ENCODE data around the gene ATP2C2. TPM values are rescaled to one million over a fixed set of nuclear protein-coding genes. Genes with fewer than 3 reads are reported as not detected.

The ATP2C2 gene
- total RNA-seq, 2 experiments from 2014 or later = not detected

DNA sequence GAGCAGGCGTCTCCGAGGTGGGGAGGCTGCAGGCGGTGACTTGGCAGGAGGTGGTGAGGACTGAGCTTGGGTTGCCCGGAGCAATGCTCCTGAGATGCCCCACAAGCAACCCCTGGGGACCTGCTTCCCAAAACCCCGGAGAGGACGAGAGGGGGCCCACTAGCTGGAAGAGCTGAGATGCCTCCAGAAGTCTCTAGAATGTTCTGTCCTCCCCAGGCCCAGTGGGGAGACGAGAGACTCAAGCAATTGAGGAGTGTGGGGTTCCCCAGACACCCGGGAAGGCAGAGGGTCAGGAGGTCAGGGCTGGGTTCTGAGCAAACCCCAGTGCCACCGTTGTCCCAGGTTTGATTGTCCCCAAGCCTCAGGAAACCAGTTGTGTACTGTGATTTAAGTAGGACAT, 21.2 kb upstream of the ATP2C2 start:
- DNase-seq (no peak), ATAC-seq (no peak)
- Mint-ChIP-seq H3K9me3 (ENCODE audit: insufficient read depth) (no peaks in the 10 kb centered on the region), H3K27ac (no peak overlapping the region), H3K27me3 (ENCODE audit: low read depth) (no peaks in the 10 kb centered on the region), H3K4me1 (ENCODE audit: low read depth) (no peaks in the 10 kb centered on the region), H3K4me3 (no peak overlapping the region), H3K36me3 (ENCODE audit: low read depth) (no peaks in the 10 kb centered on the region)
- ChIA-PET CTCF (no interaction called here), POLR2A (no interaction called here)

DNA sequence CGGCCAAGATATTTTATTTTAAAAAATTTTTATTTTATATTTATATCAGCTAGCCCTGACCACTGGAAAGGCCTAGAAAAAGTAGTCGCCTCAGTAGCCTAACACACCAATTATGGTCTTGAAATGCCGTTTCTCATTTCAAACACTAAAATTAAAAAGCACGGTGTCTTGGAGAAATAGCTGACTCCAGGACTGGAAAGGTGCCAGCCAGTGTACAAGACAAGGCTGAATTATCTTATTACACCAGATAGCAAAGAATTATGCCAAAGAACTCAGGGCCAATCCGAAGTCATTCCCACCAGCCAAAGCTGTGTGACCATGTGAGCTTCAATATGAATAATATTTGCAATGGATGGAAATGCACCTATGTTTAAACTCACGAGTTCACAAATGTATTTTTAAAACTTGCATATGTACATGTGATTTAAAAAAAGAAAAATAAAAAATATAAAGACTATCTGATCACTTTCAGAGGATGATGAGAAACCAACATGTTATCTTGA, 19.9 kb upstream of the ATP2C2 start:
- Mint-ChIP-seq H3K4me3 (no peak overlapping the region), H3K27me3 (ENCODE audit: low read depth) (no peaks in the 10 kb centered on the region), H3K27ac (no peak overlapping the region), H3K4me1 (ENCODE audit: low read depth) (no peaks in the 10 kb centered on the region), H3K36me3 (ENCODE audit: low read depth) (no peaks in the 10 kb centered on the region), H3K9me3 (ENCODE audit: insufficient read depth) (no peaks in the 10 kb centered on the region)
- ChIA-PET CTCF (no interaction called here), POLR2A (no interaction called here)
- ATAC-seq (no peak), DNase-seq (no peak)

DNA sequence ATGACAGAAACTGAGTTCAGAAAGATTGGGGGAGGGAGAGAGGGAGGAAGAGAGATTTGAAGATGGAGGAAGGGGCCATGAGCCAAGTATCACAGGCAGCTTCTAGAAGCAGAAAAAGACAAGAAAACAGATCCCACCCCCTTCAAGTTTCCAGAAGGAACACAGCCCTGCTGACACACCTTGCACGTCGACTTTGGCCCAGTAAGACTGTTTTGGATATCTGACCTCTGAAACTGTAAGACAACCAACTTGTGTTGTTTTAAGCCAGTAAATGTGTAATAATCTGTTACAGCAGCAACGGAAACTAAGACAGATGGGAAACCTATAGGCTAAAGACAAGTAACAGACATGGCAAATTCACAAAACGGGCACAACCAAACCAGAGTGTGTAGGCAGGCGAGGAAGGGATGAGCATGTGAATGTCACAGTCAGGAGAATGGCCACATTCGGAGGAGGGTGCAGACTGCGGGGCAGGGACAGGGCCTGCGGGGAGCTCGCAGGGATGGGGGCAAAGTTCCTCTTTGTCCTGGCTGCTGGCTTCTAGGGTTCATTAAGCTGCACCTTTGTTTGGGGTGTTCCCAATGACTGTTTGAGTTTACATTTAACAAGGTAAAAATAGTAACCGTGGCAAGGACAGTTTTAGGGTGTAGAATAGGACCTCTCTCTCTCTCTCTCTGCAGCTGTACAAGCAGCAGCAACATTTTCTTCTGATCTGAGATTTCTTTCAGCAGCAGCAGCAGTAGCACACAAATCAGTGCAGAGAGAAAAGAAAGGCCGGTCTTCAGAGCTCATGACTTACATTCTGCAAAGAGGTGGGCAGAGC, 18.3 kb upstream of the ATP2C2 start:
- H3K36me3 Mint-ChIP-seq (ENCODE audit: low read depth) = no peaks in the 10 kb centered on the region
- ATAC-seq (no peak), DNase-seq (no peak)
- H3K4me3 Mint-ChIP-seq = no peak overlapping the region
- no peaks in the 10 kb centered on the region for H3K27me3 Mint-ChIP-seq (ENCODE audit: low read depth)
- ChIA-PET CTCF (no interaction called here), POLR2A (no interaction called here)
- H3K9me3 Mint-ChIP-seq (ENCODE audit: insufficient read depth) = no peaks in the 10 kb centered on the region
- H3K4me1 Mint-ChIP-seq (ENCODE audit: low read depth) = no peaks in the 10 kb centered on the region
- no peak overlapping the region for H3K27ac Mint-ChIP-seq

DNA sequence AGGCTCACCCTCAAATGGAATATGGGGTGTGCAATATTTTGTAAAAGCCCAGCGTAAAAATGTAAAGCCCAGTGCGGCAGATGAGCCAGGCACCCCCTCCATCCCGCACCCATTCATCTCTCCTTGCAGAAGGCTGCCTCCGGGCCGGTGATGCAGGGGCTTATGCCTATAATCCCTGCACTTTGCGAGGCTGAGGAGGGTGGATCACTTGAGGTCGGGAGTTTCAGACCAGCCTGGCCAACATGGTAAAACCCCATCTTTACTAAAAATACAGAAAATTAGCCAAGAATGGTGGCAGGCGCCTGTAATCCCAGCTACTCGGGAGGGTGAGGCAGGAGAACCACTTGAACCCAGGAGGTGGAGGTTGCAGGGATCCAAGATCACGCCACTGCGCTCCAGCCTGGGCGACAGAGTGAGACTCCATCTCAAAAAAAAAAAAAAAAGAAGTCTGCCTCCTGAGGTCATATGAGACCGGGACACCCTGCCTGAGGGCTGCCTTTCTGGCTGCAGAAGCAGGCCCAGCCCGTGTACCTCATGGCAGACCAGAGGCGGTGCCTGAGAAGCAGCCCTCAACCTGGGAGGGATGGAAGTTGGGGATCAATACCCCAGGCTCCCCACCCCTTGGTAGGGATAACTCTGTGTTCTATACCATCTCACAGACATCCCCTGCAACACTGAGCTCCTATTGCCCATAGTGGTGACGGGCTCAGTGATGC, 17.5 kb upstream of the ATP2C2 start:
- DNase-seq = no peak
- H3K4me1 Mint-ChIP-seq (ENCODE audit: low read depth) = no peaks in the 10 kb centered on the region
- H3K9me3 Mint-ChIP-seq (ENCODE audit: insufficient read depth) = no peaks in the 10 kb centered on the region
- no peaks in the 10 kb centered on the region for H3K27me3 Mint-ChIP-seq (ENCODE audit: low read depth)
- no peak for ATAC-seq
- H3K4me3 Mint-ChIP-seq = no peak overlapping the region
- POLR2A ChIA-PET = no interaction called here
- H3K27ac Mint-ChIP-seq = no peak overlapping the region
- H3K36me3 Mint-ChIP-seq (ENCODE audit: low read depth) = no peaks in the 10 kb centered on the region
- CTCF ChIA-PET = no interaction called here

DNA sequence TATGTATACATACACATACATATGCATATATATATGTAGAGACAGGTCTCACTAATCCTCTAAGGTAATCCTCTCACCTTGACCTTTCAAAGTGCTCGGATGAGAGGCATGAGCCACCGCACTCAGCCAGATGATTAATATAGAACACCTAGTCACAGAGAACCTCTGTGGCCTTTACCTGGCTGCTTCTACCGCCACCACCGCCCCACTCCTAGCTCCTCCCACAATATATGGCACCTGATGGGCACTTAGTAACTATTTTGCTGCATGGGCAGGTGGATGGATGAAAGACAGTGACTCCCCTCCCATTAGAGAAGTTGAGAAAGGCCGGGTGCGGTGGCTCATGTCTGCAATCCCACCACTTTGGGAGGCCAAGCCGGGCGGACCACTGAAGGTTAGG, 16.7 kb upstream of the ATP2C2 start:
- DNase-seq = no peak
- Mint-ChIP-seq H3K4me3 (no peak overlapping the region), H3K9me3 (ENCODE audit: insufficient read depth) (no peaks in the 10 kb centered on the region), H3K4me1 (ENCODE audit: low read depth) (peaks cover under 1% of the 10 kb centered on the region), H3K27me3 (ENCODE audit: low read depth) (no peaks in the 10 kb centered on the region), H3K27ac (no peak overlapping the region), H3K36me3 (ENCODE audit: low read depth) (no peaks in the 10 kb centered on the region)
- POLR2A ChIA-PET = no interaction called here
- CTCF ChIA-PET = no interaction called here
- ATAC-seq = no peak

DNA sequence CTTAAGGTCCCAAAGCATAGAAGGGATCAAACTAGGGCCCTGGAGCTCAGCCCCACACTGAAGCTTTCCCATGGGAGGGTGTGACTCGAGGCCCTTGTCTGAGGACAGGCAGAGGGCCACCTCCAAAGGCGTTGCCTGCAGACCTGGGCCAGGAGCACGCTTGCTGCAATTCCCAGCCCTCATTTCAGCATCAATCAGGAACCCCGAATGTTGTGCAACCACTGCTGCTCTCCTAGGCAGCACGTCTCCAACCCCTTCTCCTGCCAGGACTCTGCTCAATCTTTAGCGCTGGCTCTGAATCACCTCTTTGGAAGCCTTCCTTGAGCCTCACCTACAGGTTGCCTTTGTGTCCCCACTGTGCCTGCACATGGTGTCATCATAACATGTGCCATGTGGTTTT, 14.0 kb upstream of the ATP2C2 start:
- no peak overlapping the region for H3K27ac Mint-ChIP-seq
- H3K27me3 Mint-ChIP-seq (ENCODE audit: low read depth) = no peaks in the 10 kb centered on the region
- H3K4me1 Mint-ChIP-seq (ENCODE audit: low read depth) = peaks cover 17% of the 10 kb centered on the region
- CTCF ChIA-PET = no interaction called here
- no peak overlapping the region for H3K4me3 Mint-ChIP-seq
- no peaks in the 10 kb centered on the region for H3K9me3 Mint-ChIP-seq (ENCODE audit: insufficient read depth)
- DNase-seq = no peak
- POLR2A ChIA-PET = no interaction called here
- no peak for ATAC-seq
- no peaks in the 10 kb centered on the region for H3K36me3 Mint-ChIP-seq (ENCODE audit: low read depth)

DNA sequence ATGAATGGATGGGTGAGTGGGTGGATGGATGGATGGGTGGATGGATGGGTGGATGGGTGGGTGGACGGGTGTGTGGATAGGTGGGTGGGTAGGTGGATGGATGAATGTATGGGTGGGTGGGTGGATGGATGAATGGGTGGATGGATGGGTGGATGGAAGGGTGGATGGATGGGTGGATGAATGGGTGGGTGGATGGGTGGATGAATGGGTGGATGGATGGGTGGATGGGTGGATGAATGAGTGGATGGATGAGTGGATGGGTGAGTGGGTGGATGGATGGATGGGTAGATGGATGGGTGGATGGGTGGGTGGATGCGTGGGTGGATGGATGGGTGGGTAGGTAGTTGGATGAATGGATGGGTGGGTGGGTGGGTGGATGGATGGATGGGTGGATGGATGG, 13.2 kb upstream of the ATP2C2 start:
- H3K4me1 Mint-ChIP-seq (ENCODE audit: low read depth) = peaks cover 25% of the 10 kb centered on the region
- H3K36me3 Mint-ChIP-seq (ENCODE audit: low read depth) = no peaks in the 10 kb centered on the region
- H3K27me3 Mint-ChIP-seq (ENCODE audit: low read depth) = no peaks in the 10 kb centered on the region
- no peaks in the 10 kb centered on the region for H3K9me3 Mint-ChIP-seq (ENCODE audit: insufficient read depth)
- no peak for ATAC-seq
- POLR2A ChIA-PET = no interaction called here
- CTCF ChIA-PET = no interaction called here
- no peak overlapping the region for H3K4me3 Mint-ChIP-seq
- no peak overlapping the region for H3K27ac Mint-ChIP-seq
- no peak for DNase-seq

DNA sequence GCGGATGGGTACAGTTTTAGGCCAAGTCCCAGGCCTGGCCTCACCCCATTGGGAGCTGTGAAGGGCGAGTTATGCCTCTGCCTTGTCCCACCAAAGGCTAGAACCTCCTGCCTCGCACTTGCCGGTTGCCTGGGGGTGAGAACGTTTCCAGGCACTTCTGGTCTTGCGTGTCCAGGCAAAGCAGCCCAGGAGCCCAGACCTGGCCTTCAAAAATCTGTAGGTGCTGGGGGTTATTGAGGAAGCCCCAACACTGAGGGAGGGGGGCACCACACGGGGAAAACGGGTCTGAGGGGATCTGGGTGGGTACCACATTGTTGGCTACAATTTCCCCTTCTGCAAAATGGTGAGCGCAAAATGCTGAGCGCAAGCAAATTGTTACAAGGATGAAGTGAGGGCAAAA, 12.2 kb upstream of the ATP2C2 start:
- H3K27ac Mint-ChIP-seq = no peak overlapping the region
- H3K4me3 Mint-ChIP-seq = no peak overlapping the region
- CTCF ChIA-PET = no interaction called here
- no peaks in the 10 kb centered on the region for H3K36me3 Mint-ChIP-seq (ENCODE audit: low read depth)
- H3K4me1 Mint-ChIP-seq (ENCODE audit: low read depth) = peaks cover 36% of the 10 kb centered on the region
- ATAC-seq (no peak), DNase-seq (no peak)
- no peaks in the 10 kb centered on the region for H3K9me3 Mint-ChIP-seq (ENCODE audit: insufficient read depth)
- POLR2A ChIA-PET = no interaction called here
- no peaks in the 10 kb centered on the region for H3K27me3 Mint-ChIP-seq (ENCODE audit: low read depth)

DNA sequence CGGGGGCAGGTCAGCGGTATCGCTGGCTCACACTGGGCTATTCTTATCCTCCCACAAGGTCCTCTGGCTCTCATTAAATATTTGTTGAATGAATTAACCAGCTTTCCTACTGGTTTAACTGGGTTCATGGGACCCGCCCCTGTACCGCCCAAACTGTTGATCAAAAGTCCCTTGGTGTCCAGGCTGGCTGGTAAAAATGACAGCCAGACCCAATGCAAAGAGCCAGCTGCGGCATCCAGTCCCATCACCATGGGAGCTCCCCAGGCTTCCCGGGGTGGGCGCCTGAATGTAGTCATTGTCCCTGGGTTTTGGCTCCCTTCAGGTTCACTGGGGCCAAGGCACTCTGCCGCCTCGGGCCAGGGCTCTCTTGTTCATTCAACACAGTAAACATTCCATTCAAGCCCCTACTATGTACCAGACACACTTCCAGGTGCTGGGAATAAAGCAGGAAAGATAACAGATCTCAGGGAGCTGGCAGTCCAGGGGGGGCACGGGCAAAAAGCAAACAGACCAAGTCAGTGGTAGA, 11.7 kb upstream of the ATP2C2 start:
- H3K9me3 Mint-ChIP-seq (ENCODE audit: insufficient read depth) = no peaks in the 10 kb centered on the region
- POLR2A ChIA-PET = no interaction called here
- DNase-seq (no peak), ATAC-seq (no peak)
- H3K4me3 Mint-ChIP-seq = no peak overlapping the region
- no peaks in the 10 kb centered on the region for H3K36me3 Mint-ChIP-seq (ENCODE audit: low read depth)
- no peaks in the 10 kb centered on the region for H3K27me3 Mint-ChIP-seq (ENCODE audit: low read depth)
- H3K4me1 Mint-ChIP-seq (ENCODE audit: low read depth) = peaks cover 36% of the 10 kb centered on the region
- CTCF ChIA-PET = no interaction called here
- no peak overlapping the region for H3K27ac Mint-ChIP-seq

DNA sequence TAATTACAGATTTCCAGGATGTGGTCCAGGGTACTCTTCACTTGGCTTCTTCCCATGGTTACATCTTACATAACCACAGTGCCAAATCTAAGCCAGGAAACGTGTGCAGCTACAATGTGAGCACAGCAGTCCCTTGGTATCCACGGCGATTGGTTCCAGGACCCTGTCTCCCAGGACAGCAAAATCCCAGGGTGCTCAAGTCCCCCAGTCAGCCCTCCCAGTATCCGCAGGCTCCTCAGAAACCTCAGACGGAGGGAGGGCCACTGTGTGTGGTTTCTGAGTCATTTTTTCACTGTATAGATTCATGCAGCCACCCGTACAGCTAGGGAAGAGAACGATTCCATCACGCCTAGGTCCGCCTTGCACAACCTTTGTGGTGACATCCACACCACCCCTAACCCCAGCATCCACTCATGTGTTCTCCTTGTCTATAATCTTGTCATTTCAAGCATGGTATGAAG, 11.1 kb upstream of the ATP2C2 start:
- ATAC-seq (peak; percentile 42), DNase-seq (peak; percentile 27)
- no peak overlapping the region for H3K4me3 Mint-ChIP-seq
- ChIA-PET POLR2A (no interaction called here), CTCF (no interaction called here)
- H3K9me3 Mint-ChIP-seq (ENCODE audit: insufficient read depth) = no peaks in the 10 kb centered on the region
- no peaks in the 10 kb centered on the region for H3K27me3 Mint-ChIP-seq (ENCODE audit: low read depth)
- peaks cover 36% of the 10 kb centered on the region for H3K4me1 Mint-ChIP-seq (ENCODE audit: low read depth)
- no peak overlapping the region for H3K27ac Mint-ChIP-seq
- no peaks in the 10 kb centered on the region for H3K36me3 Mint-ChIP-seq (ENCODE audit: low read depth)

DNA sequence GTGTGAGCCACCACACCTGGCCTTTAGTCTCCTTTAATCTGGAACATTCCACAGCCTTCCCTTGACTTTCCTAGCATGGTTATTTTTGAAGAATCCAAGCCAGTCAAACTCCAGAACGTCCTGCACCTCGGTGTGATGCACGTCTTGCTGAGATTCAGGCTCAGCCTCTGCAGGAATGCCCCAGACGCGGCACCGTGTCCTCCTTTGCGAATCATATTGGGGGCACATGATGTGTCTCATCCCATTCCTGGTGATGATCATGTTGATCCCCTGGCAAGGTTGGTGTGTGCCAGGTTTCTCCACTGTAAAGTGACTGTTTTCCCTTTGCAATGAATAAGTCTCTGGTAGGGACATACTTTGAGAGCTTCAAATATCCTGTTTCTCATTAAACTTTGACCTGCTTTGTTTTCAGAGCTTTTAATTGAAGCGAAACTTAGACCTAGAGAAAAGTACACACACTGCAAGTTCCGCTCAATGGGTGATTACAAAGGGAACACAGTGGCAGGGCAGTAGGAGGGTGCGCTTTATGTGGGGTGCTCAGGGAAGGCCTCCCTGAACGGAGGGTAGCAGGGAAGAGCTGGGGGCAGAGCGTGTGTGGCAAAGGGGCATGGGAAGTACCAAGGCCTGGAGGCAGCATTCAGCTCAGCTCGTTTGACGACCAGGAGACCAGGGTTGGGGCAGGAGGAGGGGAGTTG, 9.6 kb upstream of the ATP2C2 start:
- ChIA-PET POLR2A (no interaction called here), CTCF (no interaction called here)
- Mint-ChIP-seq H3K4me1 (ENCODE audit: low read depth) (peaks cover 36% of the 10 kb centered on the region), H3K27me3 (ENCODE audit: low read depth) (peaks cover 5% of the 10 kb centered on the region), H3K27ac (no peak overlapping the region), H3K4me3 (no peak overlapping the region), H3K36me3 (ENCODE audit: low read depth) (no peaks in the 10 kb centered on the region), H3K9me3 (ENCODE audit: insufficient read depth) (no peaks in the 10 kb centered on the region)
- DNase-seq (no peak), ATAC-seq (no peak)

DNA sequence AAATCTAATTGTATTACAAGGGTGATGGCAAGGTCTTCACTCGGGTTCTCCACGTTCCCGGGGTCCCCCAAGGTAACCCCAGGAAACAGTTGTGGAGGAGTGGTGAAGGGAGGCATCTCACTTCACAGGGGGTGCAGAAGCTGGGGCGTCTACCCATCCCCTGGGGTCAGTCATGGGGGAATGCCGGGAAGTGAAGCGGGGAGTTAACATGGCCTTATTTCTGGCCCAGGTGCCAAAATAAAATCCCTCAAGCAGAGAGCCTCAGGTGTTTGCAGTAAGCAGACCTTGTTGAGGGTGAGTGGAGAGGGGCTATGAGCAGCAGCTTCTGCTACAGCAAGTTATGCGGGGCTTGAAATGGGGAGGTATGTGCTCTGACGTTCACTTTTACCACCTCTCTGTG, 9.0 kb upstream of the ATP2C2 start:
- ChIA-PET CTCF (interaction anchor here (1.1 kb wide), 1 partner anchor 82 kb away, joined by 4 read pairs; no protein-coding TSS in a partner anchor), POLR2A (no interaction called here)
- Mint-ChIP-seq H3K4me1 (ENCODE audit: low read depth) (peaks cover 36% of the 10 kb centered on the region), H3K36me3 (ENCODE audit: low read depth) (no peaks in the 10 kb centered on the region), H3K9me3 (ENCODE audit: insufficient read depth) (no peaks in the 10 kb centered on the region), H3K27ac (peak overlapping the region; percentile 46), H3K27me3 (ENCODE audit: low read depth) (peaks cover 5% of the 10 kb centered on the region), H3K4me3 (no peak overlapping the region)
- ATAC-seq (no peak), DNase-seq (no peak)
